Panc1 (cell line): Measurements from ENCODE around the gene IZUMO1. TPM values are rescaled to one million over a fixed set of nuclear protein-coding genes. Genes with fewer than 3 reads are reported as not detected.

Experiments used
- ATAC-seq: fragments of 200-7000 bp; cut with Tn5 transposase; 2 replicates; pipeline ENCODE4 v1.9.1; 2020; ENCODE audit warnings: mild to moderate bottlenecking, moderate library complexity
- BruUV-seq: library from RNA; stranded (reverse); fragments of 400-500 nt; replicated peaks from 2 replicates; lab custom pipeline; 2021; lab: Mats Ljungman, UMichigan
- CTCF ChIA-PET: fragments of 300-600 bp; sonication (Branson Sonifier 250); formaldehyde crosslinking; loops from one replicate; lab custom pipeline; 2022; ENCODE audit warnings: antibody characterized with exemption; lab: Charles Lee
- POLR2A ChIA-PET: fragments of 300-600 bp; sonication (Branson Sonifier 250); formaldehyde crosslinking; loops from one replicate; lab custom pipeline; 2022; ENCODE audit warnings: antibody characterized with exemption; lab: Charles Lee
- DNase-seq: peaks from one replicate; pipeline ENCODE4 v3.0.0-alpha.2; 2010; ENCODE audit warnings: low read depth, low spot score
- H3K27ac ChIP-seq: 2 replicates; pipeline ENCODE4 v1.5.1; 2011; ENCODE audit warnings: mild to moderate bottlenecking, low read length, inconsistent platforms
- H3K27me3 ChIP-seq: fragments of 200-500 bp; sonication (Bioruptor generic); 2 replicates; pipeline ENCODE4 v1.6.0; 2014; ENCODE audit warnings: low read length, inconsistent platforms; ENCODE audit not compliant: control insufficient read depth, insufficient read depth
- H3K36me3 ChIP-seq: fragments of 200-500 bp; sonication (Bioruptor generic); 2 replicates; pipeline ENCODE4 v1.5.1; 2014; ENCODE audit warnings: inconsistent platforms, mild to moderate bottlenecking, low read length, moderate library complexity; ENCODE audit not compliant: control insufficient read depth, insufficient read depth
- H3K4me1 ChIP-seq: 2 replicates; pipeline ENCODE4 v1.5.1; 2011; ENCODE audit warnings: inconsistent platforms, mild to moderate bottlenecking, low read length, moderate library complexity; ENCODE audit not compliant: control insufficient read depth, insufficient read depth
- H3K4me3 ChIP-seq, 2 experiments: 2 replicates each; pipeline ENCODE4 v1.5.1; 2011 to 2012; ENCODE audit warnings: low read depth in 2 of 2, low read length in 2 of 2, mild to moderate bottlenecking in 2 of 2, inconsistent platforms in 1 of 2, moderate library complexity in 1 of 2
- H3K9me3 ChIP-seq: fragments of 200-500 bp; sonication (Bioruptor generic); 2 replicates; pipeline ENCODE4 v1.5.1; 2014; ENCODE audit warnings: low read depth, mild to moderate bottlenecking, inconsistent platforms, low read length, moderate library complexity; ENCODE audit not compliant: control insufficient read depth, insufficient read depth
- CTCF ChIP-seq: fragments of 450-650 bp; IDR thresholded peaks from 2 replicates; pipeline ENCODE4 v1.5.1; 2017; ENCODE audit warnings: mild to moderate bottlenecking
- POLR2AphosphoS5 ChIP-seq: IDR thresholded peaks from 2 replicates; pipeline ENCODE4 v1.6.1; 2012; ENCODE audit warnings: mild to moderate bottlenecking, low read depth, low read length, moderate library complexity
- SIN3A ChIP-seq: IDR thresholded peaks from 2 replicates; pipeline ENCODE4 v1.6.1; 2012; ENCODE audit warnings: low read depth, mild to moderate bottlenecking, low read length, moderate library complexity, borderline replicate concordance; ENCODE audit not compliant: insufficient read depth
- TCF7L2 ChIP-seq: IDR thresholded peaks from 2 replicates; pipeline ENCODE4 v1.6.1; 2011; ENCODE audit warnings: mild to moderate bottlenecking, low read depth, low read length, inconsistent platforms
- in situ Hi-C: cut with HindIII; loops from 2 replicates; pipeline ENCODE4 v1.10.0; 2016; ENCODE audit warnings: low sequenced_read_pairs, low pct_unique_long_range_greater_than_20kb
- intact Hi-C: fragments of 100-400 bp; cut with micrococcal nuclease; formaldehyde crosslinking; loops from one replicate; pipeline ENCODE4 v1.10.0; 2022; ENCODE audit not compliant: unreplicated experiment
- total RNA-seq: library from RNA; stranded (reverse); gene quantifications from one replicate; pipeline ENCODE4 v1.2.1, GENCODE V29; 2021; ENCODE audit not compliant: unreplicated experiment
- TF ChIP-seq, protein P1 (sequence below), 2 experiments: IDR thresholded peaks; 2 replicates each; pipeline ENCODE4 v1.6.1; 2011 to 2012; ENCODE audit warnings: low read depth in 2 of 2, control low read depth in 1 of 2, low read length in 1 of 2, mild to moderate bottlenecking in 1 of 2, moderate library complexity in 1 of 2; ENCODE audit not compliant: insufficient read depth in 1 of 2

The IZUMO1 gene
- total RNA-seq, 1 experiment from 2014 or later = not detected

- intact Hi-C loops (no loop called here), in situ Hi-C loops (no loop called here)
- Histone ChIP-seq H3K4me1 (no peaks in the 10 kb centered on the region; the same call in 1 of the 2 replicates), H3K36me3 (peaks cover 5% of the 10 kb centered on the region; the same call in 1 of the 2 replicates), H3K9me3 (no peaks in the 10 kb centered on the region), H3K27ac (peak overlapping the region; percentile 9; the same call in 1 of the 2 replicates), H3K27me3 (no peaks in the 10 kb centered on the region), H3K4me3 (no peak overlapping the region)
- TF ChIP-seq TCF7L2 = no peak
- TF ChIP-seq, protein P1, sequence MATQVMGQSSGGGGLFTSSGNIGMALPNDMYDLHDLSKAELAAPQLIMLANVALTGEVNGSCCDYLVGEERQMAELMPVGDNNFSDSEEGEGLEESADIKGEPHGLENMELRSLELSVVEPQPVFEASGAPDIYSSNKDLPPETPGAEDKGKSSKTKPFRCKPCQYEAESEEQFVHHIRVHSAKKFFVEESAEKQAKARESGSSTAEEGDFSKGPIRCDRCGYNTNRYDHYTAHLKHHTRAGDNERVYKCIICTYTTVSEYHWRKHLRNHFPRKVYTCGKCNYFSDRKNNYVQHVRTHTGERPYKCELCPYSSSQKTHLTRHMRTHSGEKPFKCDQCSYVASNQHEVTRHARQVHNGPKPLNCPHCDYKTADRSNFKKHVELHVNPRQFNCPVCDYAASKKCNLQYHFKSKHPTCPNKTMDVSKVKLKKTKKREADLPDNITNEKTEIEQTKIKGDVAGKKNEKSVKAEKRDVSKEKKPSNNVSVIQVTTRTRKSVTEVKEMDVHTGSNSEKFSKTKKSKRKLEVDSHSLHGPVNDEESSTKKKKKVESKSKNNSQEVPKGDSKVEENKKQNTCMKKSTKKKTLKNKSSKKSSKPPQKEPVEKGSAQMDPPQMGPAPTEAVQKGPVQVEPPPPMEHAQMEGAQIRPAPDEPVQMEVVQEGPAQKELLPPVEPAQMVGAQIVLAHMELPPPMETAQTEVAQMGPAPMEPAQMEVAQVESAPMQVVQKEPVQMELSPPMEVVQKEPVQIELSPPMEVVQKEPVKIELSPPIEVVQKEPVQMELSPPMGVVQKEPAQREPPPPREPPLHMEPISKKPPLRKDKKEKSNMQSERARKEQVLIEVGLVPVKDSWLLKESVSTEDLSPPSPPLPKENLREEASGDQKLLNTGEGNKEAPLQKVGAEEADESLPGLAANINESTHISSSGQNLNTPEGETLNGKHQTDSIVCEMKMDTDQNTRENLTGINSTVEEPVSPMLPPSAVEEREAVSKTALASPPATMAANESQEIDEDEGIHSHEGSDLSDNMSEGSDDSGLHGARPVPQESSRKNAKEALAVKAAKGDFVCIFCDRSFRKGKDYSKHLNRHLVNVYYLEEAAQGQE (IDR thresholded peaks at IDR 0.05; ENCODE audit: insufficient read depth in 1 of 2, low read depth in 2 of 2, low read length in 1 of 2) = no peak
- DNase-seq = no peak
- no peak for ATAC-seq
- BruUV-seq = no TSS peak
- ChIA-PET CTCF (no interaction called here), POLR2A (no interaction called here)
Observed at GRCh38 chr19:48755787-48756186, 9.1 kb upstream of the IZUMO1 start.

- in situ Hi-C loops = no loop called here
- DNase-seq (no peak), ATAC-seq (no peak)
- Histone ChIP-seq H3K36me3 (peaks cover 5% of the 10 kb centered on the region; the same call in 1 of the 2 replicates), H3K4me3 (no peak within 1 kb of the TSS), H3K9me3 (no peaks in the 10 kb centered on the region), H3K27me3 (no peaks in the 10 kb centered on the region), H3K4me1 (no peaks in the 10 kb centered on the region; the same call in 1 of the 2 replicates), H3K27ac (peak within 1 kb of the TSS; percentile 9; the same call in 1 of the 2 replicates)
- ChIA-PET CTCF (no interaction called here), POLR2A (interaction anchor here (0.7 kb wide), 1 partner anchor 422 kb away, joined by 12 read pairs; no protein-coding TSS in a partner anchor)
- intact Hi-C loops = no loop called here
- TF ChIP-seq, protein P1 (IDR thresholded peaks at IDR 0.05; ENCODE audit: insufficient read depth in 1 of 2, low read depth in 2 of 2, low read length in 1 of 2) = no peak
- TF ChIP-seq TCF7L2 = no peak
- TF ChIP-seq SIN3A = no peak
- TF ChIP-seq POLR2AphosphoS5 = no peak
- TF ChIP-seq CTCF = no peak
- BruUV-seq = no TSS peak
Observed at GRCh38 chr19:48755084-48755641, 8.5 kb upstream of the IZUMO1 start, which contains the start of gene FGF21. TSS of gene FGF21 (plus strand) at chr19:48755524. CDS start at chr19:48756237, 713 bp downstream.
